Sigmoid colon (tissue), 4 donors: ENCODE results near the gene RAF1.

Source experiments
- EP300 ChIP-seq, 4 donors: sonication (generic); formaldehyde crosslinking; IDR thresholded peaks; one replicate each; pipeline ENCODE4 v1.6.1; 2017; ENCODE audit warnings: antibody characterized with exemption in 4 of 4
- POLR2A ChIP-seq, 2 donors: fragments of 450-650 bp; IDR thresholded peaks; one replicate each; pipeline ENCODE4 v1.6.1; 2016; ENCODE audit warnings: antibody characterized with exemption in 2 of 2, mild to moderate bottlenecking in 2 of 2, moderate library complexity in 2 of 2
- TF ChIP-seq, protein P1 (sequence below), 4 experiments: fragments of 450-650 bp in 3 of 4; fragments of 200-600 bp in 1 of 4; IDR thresholded peaks; one replicate each; pipeline ENCODE4 v1.5.1; 2016 to 2019; ENCODE audit warnings: antibody characterized with exemption in 4 of 4, mild to moderate bottlenecking in 3 of 4, moderate library complexity in 2 of 4

DNA sequence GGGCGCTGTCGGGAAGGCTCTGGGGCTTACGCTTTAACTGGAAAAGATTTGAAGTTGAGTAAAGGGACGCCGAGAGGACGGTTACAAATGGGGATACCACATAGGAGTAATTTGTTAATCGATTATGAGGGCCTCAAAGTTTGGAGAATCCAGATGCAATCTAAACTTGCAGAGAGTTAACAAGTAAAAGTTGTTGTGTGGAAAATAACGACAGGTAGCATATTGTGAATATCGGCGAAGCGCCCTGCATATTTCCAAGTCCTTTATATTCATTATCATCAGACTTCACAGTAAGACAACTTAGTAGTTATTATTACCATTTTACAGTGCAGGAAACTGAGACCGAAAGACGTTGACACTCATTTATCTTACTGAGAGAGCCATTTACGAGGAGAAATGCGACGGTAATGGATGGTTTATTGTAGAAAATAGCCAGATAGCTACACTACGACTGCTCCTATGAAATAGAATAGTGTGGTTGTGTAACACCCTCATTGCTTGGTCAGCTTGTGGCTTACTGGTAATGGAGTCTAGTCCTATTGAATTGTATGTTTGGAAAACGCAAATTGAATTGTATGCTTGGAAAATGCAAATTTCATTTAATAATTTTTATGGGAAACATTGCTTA lies 106.3 kb downstream of the RAF1 start:
- TF ChIP-seq, protein P1, sequence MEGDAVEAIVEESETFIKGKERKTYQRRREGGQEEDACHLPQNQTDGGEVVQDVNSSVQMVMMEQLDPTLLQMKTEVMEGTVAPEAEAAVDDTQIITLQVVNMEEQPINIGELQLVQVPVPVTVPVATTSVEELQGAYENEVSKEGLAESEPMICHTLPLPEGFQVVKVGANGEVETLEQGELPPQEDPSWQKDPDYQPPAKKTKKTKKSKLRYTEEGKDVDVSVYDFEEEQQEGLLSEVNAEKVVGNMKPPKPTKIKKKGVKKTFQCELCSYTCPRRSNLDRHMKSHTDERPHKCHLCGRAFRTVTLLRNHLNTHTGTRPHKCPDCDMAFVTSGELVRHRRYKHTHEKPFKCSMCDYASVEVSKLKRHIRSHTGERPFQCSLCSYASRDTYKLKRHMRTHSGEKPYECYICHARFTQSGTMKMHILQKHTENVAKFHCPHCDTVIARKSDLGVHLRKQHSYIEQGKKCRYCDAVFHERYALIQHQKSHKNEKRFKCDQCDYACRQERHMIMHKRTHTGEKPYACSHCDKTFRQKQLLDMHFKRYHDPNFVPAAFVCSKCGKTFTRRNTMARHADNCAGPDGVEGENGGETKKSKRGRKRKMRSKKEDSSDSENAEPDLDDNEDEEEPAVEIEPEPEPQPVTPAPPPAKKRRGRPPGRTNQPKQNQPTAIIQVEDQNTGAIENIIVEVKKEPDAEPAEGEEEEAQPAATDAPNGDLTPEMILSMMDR (IDR thresholded peaks at IDR 0.05): no peak
- TF ChIP-seq POLR2A (IDR thresholded peaks at IDR 0.05) (no peak), EP300 (IDR thresholded peaks at IDR 0.05) (no peak)
